Endothelial cell of umbilical vein (primary cell): ENCODE results near the gene NOTCH3. TPM values are rescaled to one million over a fixed set of nuclear protein-coding genes. Genes with fewer than 3 reads are reported as not detected.

ENCODE experiments used
- BruUV-seq: library from RNA; stranded (reverse); fragments of 400-500 nt; replicated peaks from 2 replicates; lab custom pipeline; 2021; lab: Mats Ljungman, UMichigan
- CTCF ChIA-PET: fragments of 300-600, 350-600 bp; sonication (Branson Sonifier 250); formaldehyde crosslinking; loops from one replicate; lab custom pipeline; 2021; ENCODE audit warnings: antibody characterized with exemption, inconsistent platforms; lab: Charles Lee
- POLR2A ChIA-PET: fragments of 300-600, 350-600 bp; sonication (Branson Sonifier 250); formaldehyde crosslinking; loops from one replicate; lab custom pipeline; 2021; ENCODE audit warnings: antibody characterized with exemption, inconsistent platforms; lab: Charles Lee
- DNase-seq: peaks from one replicate; pipeline ENCODE4 v3.0.0-alpha.2; 2011; ENCODE audit warnings: low read depth, low spot score
- FAIRE-seq: peaks from 2 replicates; lab custom pipeline; 2011; peaks lifted over from hg19 to GRCh38; lab: Jason Lieb, UNC
- H2AFZ ChIP-seq: 2 replicates; pipeline ENCODE4 v1.6.0; 2012; ENCODE audit warnings: low read depth, low read length, control low read depth, inconsistent platforms
- H3K27ac ChIP-seq: 2 replicates; pipeline ENCODE4 v1.5.1; 2011; ENCODE audit warnings: low read depth, mild to moderate bottlenecking, control low read depth, low read length, moderate library complexity; ENCODE audit not compliant: insufficient read depth
- H3K27me3 ChIP-seq, 2 experiments: 2 replicates each; pipeline versions ENCODE4 v1.6.0 to v1.6.1; 2011; ENCODE audit warnings: low read length in 2 of 2, mixed read lengths in 1 of 2; ENCODE audit not compliant: control insufficient read depth in 2 of 2, insufficient read depth in 2 of 2
- H3K36me3 ChIP-seq, 2 experiments: 2 replicates in 1 of 2; 3 replicates in 1 of 2; pipeline ENCODE4 v1.5.1; 2011; ENCODE audit warnings: low read length in 2 of 2, mild to moderate bottlenecking in 1 of 2, moderate library complexity in 1 of 2; ENCODE audit not compliant: control insufficient read depth in 2 of 2, insufficient read depth in 2 of 2; ENCODE audit errors: extremely low read depth in 1 of 2
- H3K4me1 ChIP-seq: 3 replicates; pipeline ENCODE4 v1.5.1; 2011; ENCODE audit warnings: mild to moderate bottlenecking, low read length; ENCODE audit not compliant: control insufficient read depth, insufficient read depth; ENCODE audit errors: extremely low read depth
- H3K4me2 ChIP-seq: 2 replicates; pipeline ENCODE4 v1.6.1; 2011; ENCODE audit warnings: low read length, control low read depth, mixed read lengths; ENCODE audit not compliant: insufficient read depth
- H3K4me3 ChIP-seq, 3 experiments: fragments of 200-600 bp in 1 of 3; sonication (generic), shearing (Covaris generic) in 1 of 3; replicated peaks in 1 of 3; 2 replicates each; pipeline ENCODE4 v1.5.1; 2011 to 2016; ENCODE audit warnings: control low read depth in 3 of 3, low read length in 3 of 3, mild to moderate bottlenecking in 2 of 3, inconsistent platforms in 1 of 3, low read depth in 1 of 3, moderate library complexity in 1 of 3; ENCODE audit not compliant: insufficient read depth in 1 of 3
- H3K79me2 ChIP-seq: 2 replicates; pipeline ENCODE4 v1.6.0; 2012; ENCODE audit warnings: low read length, inconsistent platforms; ENCODE audit not compliant: control insufficient read depth, insufficient read depth
- H3K9ac ChIP-seq: replicated peaks from 2 replicates; pipeline ENCODE3; 2011; ENCODE audit warnings: low read length, control low read depth; ENCODE audit not compliant: insufficient read depth; ENCODE audit errors: extremely low read depth
- H3K9me1 ChIP-seq: replicated peaks from 3 replicates; pipeline ENCODE4 v1.6.0; 2011; ENCODE audit warnings: mild to moderate bottlenecking, low read length; ENCODE audit not compliant: control insufficient read depth, insufficient read depth; ENCODE audit errors: extremely low read depth
- H3K9me3 ChIP-seq: replicated peaks from 2 replicates; pipeline ENCODE4 v1.5.1; 2012; ENCODE audit warnings: low read length, inconsistent platforms; ENCODE audit not compliant: control insufficient read depth, insufficient read depth
- H4K20me1 ChIP-seq: replicated peaks from 2 replicates; pipeline ENCODE3; 2011; ENCODE audit warnings: mild to moderate bottlenecking, low read length; ENCODE audit not compliant: control insufficient read depth, insufficient read depth; ENCODE audit errors: extremely low read depth
- CTCF ChIP-seq, 2 donors: IDR thresholded peaks; 1 replicate in 1 of 2; 2 replicates in 1 of 2; pipeline ENCODE4 v1.5.1; 2011; ENCODE audit warnings: low read length in 2 of 2, mild to moderate bottlenecking in 2 of 2, moderate library complexity in 2 of 2, control low read depth in 1 of 2, inconsistent platforms in 1 of 2, low read depth in 1 of 2; ENCODE audit not compliant: insufficient read depth in 1 of 2; ENCODE audit errors: extremely low read depth in 1 of 2
- EZH2 ChIP-seq: IDR thresholded peaks from 2 replicates; pipeline ENCODE4 v1.6.1; 2012; ENCODE audit warnings: borderline replicate concordance, low read depth, mild to moderate bottlenecking, moderate library complexity, low read length, inconsistent platforms; ENCODE audit not compliant: severe bottlenecking
- FOS ChIP-seq: IDR thresholded peaks from 2 replicates; pipeline ENCODE4 v1.6.1; 2011; ENCODE audit warnings: mild to moderate bottlenecking, low read length, moderate library complexity, borderline replicate concordance; ENCODE audit not compliant: insufficient read depth
- GATA2 ChIP-seq: IDR thresholded peaks from 2 replicates; pipeline ENCODE4 v1.7.0; 2011; ENCODE audit warnings: low read depth, mild to moderate bottlenecking, moderate library complexity, mixed read lengths, low read length; ENCODE audit not compliant: insufficient read length, insufficient read depth
- JUN ChIP-seq: IDR thresholded peaks from 2 replicates; pipeline ENCODE4 v1.6.1; 2011; ENCODE audit warnings: borderline replicate concordance, low read depth; ENCODE audit not compliant: insufficient read length, insufficient read depth
- MYC ChIP-seq: IDR thresholded peaks from one replicate; pipeline ENCODE4 v1.6.1; 2011; ENCODE audit warnings: mild to moderate bottlenecking, low read depth, low read length
- POLR2A ChIP-seq: IDR thresholded peaks from 2 replicates; pipeline ENCODE4 v1.6.1; 2012; ENCODE audit warnings: low read depth, mild to moderate bottlenecking, control low read depth, low read length
- POLR2AphosphoS5 ChIP-seq: IDR thresholded peaks from 2 replicates; pipeline ENCODE4 v1.6.1; 2012; ENCODE audit warnings: low read depth, mild to moderate bottlenecking, control low read depth, low read length, moderate library complexity; ENCODE audit not compliant: insufficient read depth
- dilution Hi-C: fragments of 300-500 bp; cut with MboI; formaldehyde crosslinking; loops from one replicate; pipeline ENCODE4 v1.15.0; 2019; ENCODE audit warnings: low sequenced_read_pairs; ENCODE audit not compliant: extremely low pct_ligation_motif_present
- intact Hi-C: fragments of 100-400 bp; cut with micrococcal nuclease; formaldehyde crosslinking; loops from one replicate; pipeline ENCODE4 v1.10.0; 2022
- polyA plus RNA-seq, 4 experiments: library from polyadenylated mRNA; depleted of rRNA in 3 of 4; stranded (reverse) in 3 of 4; unstranded in 1 of 4; fragments of >200 nt; gene quantifications; 2 replicates each; pipeline versions ENCODE4 v1.2.1 to v1.2.3, GENCODE V29; 2011 to 2012; ENCODE audit warnings: missing spikeins in 1 of 4
- total RNA-seq: library from RNA; stranded (reverse); gene quantifications from 2 replicates; pipeline ENCODE4 v1.2.3, GENCODE V29; 2021
- TF ChIP-seq, protein P1 (sequence below): IDR thresholded peaks from 2 replicates; pipeline ENCODE4 v1.6.1; 2011; ENCODE audit not compliant: insufficient read depth, insufficient read length

The NOTCH3 gene
- total and polyA plus RNA-seq, 2 donors (not counting 3 experiments of a cell fraction or from before 2014, with no cell fraction given) = 0.63 to 1.5 TPM

DNA sequence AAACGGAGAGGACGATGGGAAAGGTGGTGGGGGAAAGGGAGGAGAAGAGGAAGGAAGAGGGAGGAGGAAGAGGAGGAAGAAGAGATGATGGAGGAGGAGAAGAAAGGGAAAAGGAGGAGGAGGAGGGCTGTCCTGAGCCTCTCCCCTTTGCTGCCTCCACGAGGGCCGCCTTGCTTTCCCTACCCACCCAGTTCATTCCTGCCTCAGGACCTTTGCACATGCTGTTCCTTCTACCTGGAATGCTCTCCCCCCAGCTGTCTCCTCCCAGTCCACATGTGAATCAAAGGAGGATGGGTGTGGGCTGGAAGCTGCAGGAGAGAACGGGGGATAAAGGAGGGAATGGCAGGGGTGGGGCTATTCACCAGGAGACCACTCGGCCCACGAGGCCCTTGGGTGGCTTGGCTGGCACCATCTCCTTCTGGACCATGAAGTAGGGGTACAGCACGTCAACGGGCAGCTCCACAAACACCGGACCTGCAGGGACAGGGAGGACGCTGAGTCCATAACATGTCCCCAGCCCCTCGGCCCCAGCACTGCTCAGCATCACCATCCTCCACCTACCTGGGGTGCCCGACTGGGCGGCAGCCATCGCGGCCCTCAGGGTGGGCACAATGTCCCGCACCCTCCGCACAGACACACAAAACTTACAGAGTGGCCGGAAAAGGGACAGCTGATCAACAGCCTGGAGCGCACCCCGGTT lies 78.3 kb downstream of the NOTCH3 start:
- H3K4me2 ChIP-seq = no peak overlapping the region
- dilution Hi-C loops = no loop called here
- H3K9ac ChIP-seq = no peak overlapping the region
- H3K79me2 ChIP-seq = peaks cover 10% of the 10 kb centered on the region
- H3K27ac ChIP-seq = no peak overlapping the region
- intact Hi-C loops = no loop called here
- no peaks in the 10 kb centered on the region for H3K9me1 ChIP-seq
- POLR2A ChIA-PET = no interaction called here
- H3K9me3 ChIP-seq = no peaks in the 10 kb centered on the region
- no TSS peak for BruUV-seq
- H4K20me1 ChIP-seq = no peaks in the 10 kb centered on the region
- TF ChIP-seq GATA2 = no peak
- no peak for TF ChIP-seq POLR2AphosphoS5
- no peak for TF ChIP-seq FOS
- TF ChIP-seq CTCF (IDR thresholded peaks at IDR 0.05; ENCODE audit: extremely low read depth in 1 of 2, insufficient read depth in 1 of 2, low read depth in 1 of 2, low read length in 2 of 2) = no peak
- TF ChIP-seq JUN = no peak
- no peak for TF ChIP-seq EZH2
- TF ChIP-seq POLR2A = no peak
- TF ChIP-seq MYC = no peak
- TF ChIP-seq, protein P1, sequence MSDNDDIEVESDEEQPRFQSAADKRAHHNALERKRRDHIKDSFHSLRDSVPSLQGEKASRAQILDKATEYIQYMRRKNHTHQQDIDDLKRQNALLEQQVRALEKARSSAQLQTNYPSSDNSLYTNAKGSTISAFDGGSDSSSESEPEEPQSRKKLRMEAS = no peak
- no peak overlapping the region for H3K4me3 ChIP-seq
- no peak overlapping the region for H2AFZ ChIP-seq
- H3K27me3 ChIP-seq = no peaks in the 10 kb centered on the region
- CTCF ChIA-PET = no interaction called here
- H3K36me3 ChIP-seq = peaks cover 13 to 35% of the 10 kb centered on the region in 2 experiments
- DNase-seq (no peak), FAIRE-seq (no peak)
- H3K4me1 ChIP-seq = peaks cover 3% of the 10 kb centered on the region
